Measurements from ENCODE around the gene C9orf57. TPM values are rescaled to one million over a fixed set of nuclear protein-coding genes. Genes with fewer than 3 reads are reported as not detected.

C9orf57 gene
- total RNA-seq, 2 experiments from 2014 or later, result not detected

DNA sequence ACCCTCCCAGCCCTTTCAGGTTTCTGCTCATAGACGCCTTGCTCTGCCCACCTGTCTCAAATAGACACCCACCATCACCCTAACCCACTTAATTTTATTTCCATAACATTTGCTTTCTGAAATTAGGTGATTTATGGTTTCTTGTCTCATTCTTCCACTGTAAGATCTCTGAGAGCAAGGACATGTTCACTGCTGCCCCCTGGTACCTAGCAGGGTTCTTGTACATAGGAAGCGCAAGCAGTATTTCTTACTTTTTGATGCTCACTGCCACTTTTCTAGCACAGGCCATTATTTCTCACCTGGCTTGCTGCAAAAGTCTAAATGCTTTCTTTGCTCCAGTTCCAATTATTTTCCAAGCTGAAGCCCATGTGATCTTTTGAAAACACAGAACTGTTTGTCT lies 16.8 kb downstream of the C9orf57 start:
- ATAC-seq (no peak), DNase-seq (no peak)
- Mint-ChIP-seq H3K27ac (no peak overlapping the region), H3K4me3 (no peak overlapping the region), H3K9me3 (ENCODE audit: insufficient read depth) (no peaks in the 10 kb centered on the region), H3K27me3 (ENCODE audit: low read depth) (peaks cover 10% of the 10 kb centered on the region), H3K36me3 (ENCODE audit: low read depth) (no peaks in the 10 kb centered on the region), H3K4me1 (ENCODE audit: low read depth) (peaks cover 2% of the 10 kb centered on the region)
- CTCF ChIA-PET, result no interaction called here
- POLR2A ChIA-PET, result no interaction called here

DNA sequence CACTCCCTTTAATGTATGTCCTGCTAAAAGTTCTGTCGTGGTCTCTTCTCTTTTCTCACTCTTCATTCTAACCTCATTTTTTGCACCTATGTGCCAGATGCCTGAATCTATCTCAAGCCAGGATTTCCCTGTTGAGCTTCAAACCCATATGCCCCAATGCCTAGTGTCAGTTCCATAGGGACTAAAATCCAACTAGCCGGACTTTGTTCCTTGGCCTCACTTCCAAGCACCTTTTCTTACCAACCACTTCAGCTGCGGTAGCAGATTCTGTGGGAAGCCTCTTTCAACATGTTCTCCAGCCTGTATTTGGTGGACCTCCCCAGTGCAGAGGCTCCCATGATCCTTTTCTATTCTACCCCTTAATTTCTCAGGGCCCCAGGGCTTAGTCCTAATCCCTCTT lies 17.5 kb downstream of the C9orf57 start:
- H3K4me1 Mint-ChIP-seq (ENCODE audit: low read depth), result peaks cover 2% of the 10 kb centered on the region
- H3K4me3 Mint-ChIP-seq, result no peak overlapping the region
- peaks cover 10% of the 10 kb centered on the region for H3K27me3 Mint-ChIP-seq (ENCODE audit: low read depth)
- POLR2A ChIA-PET, result no interaction called here
- ATAC-seq (no peak), DNase-seq (no peak)
- no peaks in the 10 kb centered on the region for H3K9me3 Mint-ChIP-seq (ENCODE audit: insufficient read depth)
- H3K27ac Mint-ChIP-seq, result no peak overlapping the region
- no peaks in the 10 kb centered on the region for H3K36me3 Mint-ChIP-seq (ENCODE audit: low read depth)
- CTCF ChIA-PET, result no interaction called here

DNA sequence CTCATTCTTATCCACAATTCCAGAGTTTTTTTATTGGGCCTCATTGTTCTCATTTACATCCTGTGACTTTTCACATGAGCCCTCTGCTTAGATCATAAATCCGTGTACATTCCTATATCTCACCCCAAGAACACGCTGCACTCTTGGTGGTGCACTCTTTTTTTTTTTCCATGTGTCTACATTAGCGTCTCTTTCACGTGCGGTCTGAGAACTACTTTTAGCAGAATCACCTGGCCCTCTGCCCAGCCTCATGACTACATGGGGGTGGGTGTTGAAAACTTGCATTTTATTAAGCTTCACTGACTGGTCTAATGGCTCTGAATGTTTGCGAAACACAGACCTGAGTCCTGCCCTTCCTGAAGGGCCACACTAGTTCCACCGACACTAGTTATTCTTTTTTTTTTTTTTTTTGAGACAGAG lies 18.6 kb downstream of the C9orf57 start:
- ATAC-seq (no peak), DNase-seq (no peak)
- POLR2A ChIA-PET, result no interaction called here
- H3K4me3 Mint-ChIP-seq, result no peak overlapping the region
- no peaks in the 10 kb centered on the region for H3K36me3 Mint-ChIP-seq (ENCODE audit: low read depth)
- no peak overlapping the region for H3K27ac Mint-ChIP-seq
- peaks cover 10% of the 10 kb centered on the region for H3K27me3 Mint-ChIP-seq (ENCODE audit: low read depth)
- no peaks in the 10 kb centered on the region for H3K9me3 Mint-ChIP-seq (ENCODE audit: insufficient read depth)
- H3K4me1 Mint-ChIP-seq (ENCODE audit: low read depth), result peaks cover 2% of the 10 kb centered on the region
- CTCF ChIA-PET, result interaction anchor here (0.5 to 1.3 kb wide), 2 partner anchors 10 to 16 kb away, joined by 3 to 4 read pairs; no protein-coding TSS in a partner anchor

DNA sequence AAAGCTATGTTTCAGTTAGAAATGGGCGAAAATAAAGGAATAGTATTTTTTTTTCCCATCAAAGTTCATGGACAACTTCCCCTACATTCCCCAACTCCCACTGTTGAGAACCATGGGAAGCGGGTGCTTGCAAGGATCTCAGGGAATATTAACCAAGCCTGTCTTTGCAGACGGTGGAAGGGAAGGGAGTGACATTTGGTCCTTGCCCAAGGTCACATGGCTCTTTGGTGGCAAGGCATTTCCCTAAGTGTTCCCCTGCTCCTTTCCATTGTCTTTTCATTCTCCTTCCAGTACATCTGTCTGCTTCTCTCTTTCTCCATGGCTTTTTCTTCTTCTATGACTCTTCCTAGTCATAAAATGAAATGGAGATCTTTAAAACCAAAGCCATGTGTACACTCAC lies 19.0 kb downstream of the C9orf57 start:
- H3K4me3 Mint-ChIP-seq, result no peak overlapping the region
- DNase-seq (no peak), ATAC-seq (no peak)
- CTCF ChIA-PET, result interaction anchor here (0.5 to 1.3 kb wide), 2 partner anchors 10 to 16 kb away, joined by 3 to 4 read pairs; no protein-coding TSS in a partner anchor
- H3K36me3 Mint-ChIP-seq (ENCODE audit: low read depth), result no peaks in the 10 kb centered on the region
- POLR2A ChIA-PET, result no interaction called here
- H3K9me3 Mint-ChIP-seq (ENCODE audit: insufficient read depth), result no peaks in the 10 kb centered on the region
- peaks cover 10% of the 10 kb centered on the region for H3K27me3 Mint-ChIP-seq (ENCODE audit: low read depth)
- no peak overlapping the region for H3K27ac Mint-ChIP-seq
- peaks cover 2% of the 10 kb centered on the region for H3K4me1 Mint-ChIP-seq (ENCODE audit: low read depth)

DNA sequence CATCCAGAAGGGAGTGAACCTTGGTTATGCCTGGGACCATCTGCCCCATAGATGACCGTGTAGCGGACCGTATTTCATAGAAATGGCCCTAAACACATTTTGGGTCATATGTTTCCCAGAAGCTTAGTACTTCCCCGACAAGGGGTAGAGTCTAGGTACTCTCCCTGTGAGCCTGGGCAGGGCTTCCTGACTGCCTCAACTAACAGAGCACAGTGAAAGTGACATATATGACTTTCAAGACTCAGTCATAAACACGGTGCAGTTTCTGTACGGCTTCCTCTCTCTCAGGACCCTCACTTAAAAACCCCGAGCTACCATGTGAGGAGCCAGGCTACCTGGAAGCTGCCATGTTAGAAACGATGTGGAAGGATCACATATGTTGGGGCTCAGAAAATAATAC lies 20.9 kb downstream of the C9orf57 start:
- ChIA-PET POLR2A (no interaction called here), CTCF (interaction anchor here (0.6 to 3.3 kb wide), 41 partner anchors 8 to 1169 kb away, joined by 3 to 95 read pairs (median 4); partner anchors contain the start of genes ABHD17B, C9orf85 and CEMIP2)
- ATAC-seq, result no peak
- no peaks in the 10 kb centered on the region for H3K36me3 Mint-ChIP-seq (ENCODE audit: low read depth)
- no peaks in the 10 kb centered on the region for H3K9me3 Mint-ChIP-seq (ENCODE audit: insufficient read depth)
- DNase-seq, result no peak
- no peak overlapping the region for H3K27ac Mint-ChIP-seq
- H3K4me1 Mint-ChIP-seq (ENCODE audit: low read depth), result peaks cover 2% of the 10 kb centered on the region
- H3K4me3 Mint-ChIP-seq, result no peak overlapping the region
- H3K27me3 Mint-ChIP-seq (ENCODE audit: low read depth), result peaks cover 12% of the 10 kb centered on the region

DNA sequence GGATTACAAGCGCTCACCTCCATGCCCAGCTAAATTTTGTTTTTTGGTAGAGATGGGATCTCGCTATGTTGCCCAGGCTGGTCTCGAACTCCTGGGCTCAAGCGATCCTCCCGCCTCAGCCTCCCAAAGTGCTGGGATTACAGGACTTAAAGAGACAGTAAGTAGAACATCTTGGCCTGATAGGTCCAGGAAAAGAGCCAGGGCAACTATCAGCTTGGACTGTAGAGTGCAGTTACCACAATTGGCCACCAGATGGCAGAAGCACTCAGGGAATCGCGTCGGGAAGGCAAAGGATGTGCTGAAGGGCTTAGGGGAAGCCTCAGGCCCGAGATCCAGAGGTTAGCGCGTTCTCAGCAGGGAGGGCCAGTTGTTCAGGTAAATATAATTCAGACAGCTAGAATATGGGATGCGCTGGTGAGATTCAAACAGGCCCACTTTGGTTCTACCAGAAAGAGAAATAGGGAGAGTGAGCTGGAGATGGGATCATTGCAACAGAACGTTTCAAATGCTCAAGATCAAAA lies 21.5 kb downstream of the C9orf57 start:
- DNase-seq (peak; percentile 72), ATAC-seq (peak; percentile 76)
- Mint-ChIP-seq H3K4me3 (no peak overlapping the region), H3K9me3 (ENCODE audit: insufficient read depth) (no peaks in the 10 kb centered on the region), H3K4me1 (ENCODE audit: low read depth) (peaks cover 2% of the 10 kb centered on the region), H3K36me3 (ENCODE audit: low read depth) (no peaks in the 10 kb centered on the region), H3K27me3 (ENCODE audit: low read depth) (peaks cover 12% of the 10 kb centered on the region), H3K27ac (no peak overlapping the region)
- ChIA-PET CTCF (interaction anchor here (0.6 to 3.3 kb wide), 48 partner anchors 8 to 1169 kb away, joined by 3 to 95 read pairs (median 3); partner anchors contain the start of genes ABHD17B, C9orf85 and CEMIP2), POLR2A (no interaction called here)

DNA sequence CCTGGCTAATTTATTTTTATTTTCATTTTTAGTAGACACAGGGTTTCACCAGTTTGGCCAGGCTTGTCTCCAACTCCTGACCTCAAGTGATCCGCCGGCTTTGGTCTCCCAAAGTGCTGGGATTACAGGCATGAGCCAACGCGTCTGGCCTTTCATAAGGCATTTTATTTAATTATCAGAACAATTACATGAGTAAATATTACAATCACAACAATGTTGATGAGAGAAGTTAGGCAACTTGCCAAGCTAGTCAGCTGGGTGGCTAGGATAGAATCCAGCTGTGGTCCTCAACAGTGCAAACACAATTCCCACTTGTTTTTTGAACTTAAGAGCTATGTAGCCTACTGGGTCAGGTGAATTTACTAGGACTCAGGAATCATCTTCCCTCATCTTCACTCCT lies 22.0 kb downstream of the C9orf57 start:
- Mint-ChIP-seq H3K27me3 (ENCODE audit: low read depth) (peaks cover 11% of the 10 kb centered on the region), H3K4me1 (ENCODE audit: low read depth) (peaks cover 2% of the 10 kb centered on the region), H3K27ac (no peak overlapping the region), H3K4me3 (no peak overlapping the region), H3K36me3 (ENCODE audit: low read depth) (no peaks in the 10 kb centered on the region), H3K9me3 (ENCODE audit: insufficient read depth) (no peaks in the 10 kb centered on the region)
- ChIA-PET CTCF (interaction anchor here (0.8 to 3.3 kb wide), 39 partner anchors 8 to 1052 kb away, joined by 3 to 95 read pairs (median 4); partner anchors contain the start of genes ABHD17B, C9orf85 and CEMIP2), POLR2A (no interaction called here)
- no peak for DNase-seq
- ATAC-seq, result no peak

DNA sequence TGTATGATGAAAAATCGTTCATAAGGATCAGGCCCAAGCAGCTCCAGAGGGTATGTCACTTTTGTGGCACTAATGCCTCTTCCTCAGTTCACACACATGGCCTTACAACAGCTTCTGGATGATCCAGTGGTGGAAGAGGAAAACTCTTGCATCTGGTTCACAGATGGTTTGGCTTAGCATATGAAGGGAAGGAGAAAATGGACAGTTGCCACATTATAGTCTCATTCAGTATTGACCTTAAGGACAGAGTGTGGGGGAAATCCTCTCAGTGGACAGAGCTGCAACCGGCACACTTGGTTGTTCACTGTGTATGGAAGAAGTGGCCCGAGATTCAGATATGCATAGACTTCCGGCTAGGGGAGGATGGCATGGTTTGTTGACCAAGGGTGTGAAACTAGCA lies 22.8 kb downstream of the C9orf57 start:
- peaks cover 6% of the 10 kb centered on the region for H3K27me3 Mint-ChIP-seq (ENCODE audit: low read depth)
- ChIA-PET CTCF (interaction anchor here (0.6 to 3.3 kb wide), 2 partner anchors 243 to 624 kb away, joined by 3 to 24 read pairs; no protein-coding TSS in a partner anchor), POLR2A (no interaction called here)
- no peaks in the 10 kb centered on the region for H3K36me3 Mint-ChIP-seq (ENCODE audit: low read depth)
- no peaks in the 10 kb centered on the region for H3K9me3 Mint-ChIP-seq (ENCODE audit: insufficient read depth)
- no peak overlapping the region for H3K27ac Mint-ChIP-seq
- no peak overlapping the region for H3K4me3 Mint-ChIP-seq
- no peak for ATAC-seq
- DNase-seq, result no peak
- H3K4me1 Mint-ChIP-seq (ENCODE audit: low read depth), result peaks cover 2% of the 10 kb centered on the region

DNA sequence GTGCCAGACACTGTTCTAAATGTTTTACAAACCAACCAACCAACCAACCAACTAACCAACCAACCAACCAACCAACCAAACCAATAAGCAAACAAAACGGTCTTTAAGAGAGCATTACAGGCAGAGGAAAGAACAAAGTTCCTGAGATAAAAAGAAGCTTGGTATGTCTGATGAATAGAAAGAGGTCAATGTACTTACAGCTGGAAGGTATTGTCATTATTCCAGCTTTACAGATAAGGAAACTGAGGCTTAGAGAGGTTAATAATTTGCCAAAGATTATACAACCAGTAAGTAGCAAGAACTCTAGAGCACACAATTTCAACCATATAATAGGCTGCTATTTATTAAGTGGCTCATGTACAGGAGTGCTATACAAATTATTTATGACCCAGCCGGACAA lies 29.6 kb downstream of the C9orf57 start:
- no peak for ATAC-seq
- Mint-ChIP-seq H3K4me1 (ENCODE audit: low read depth) (peaks cover 3% of the 10 kb centered on the region), H3K27me3 (ENCODE audit: low read depth) (peaks cover 5% of the 10 kb centered on the region), H3K27ac (no peak overlapping the region), H3K9me3 (ENCODE audit: insufficient read depth) (no peaks in the 10 kb centered on the region), H3K36me3 (ENCODE audit: low read depth) (no peaks in the 10 kb centered on the region), H3K4me3 (no peak overlapping the region)
- ChIA-PET CTCF (interaction anchor here (0.9 to 1.7 kb wide), 3 partner anchors 8 to 427 kb away, joined by 3 to 17 read pairs (median 3); no protein-coding TSS in a partner anchor), POLR2A (no interaction called here)
- DNase-seq, result no peak

DNA sequence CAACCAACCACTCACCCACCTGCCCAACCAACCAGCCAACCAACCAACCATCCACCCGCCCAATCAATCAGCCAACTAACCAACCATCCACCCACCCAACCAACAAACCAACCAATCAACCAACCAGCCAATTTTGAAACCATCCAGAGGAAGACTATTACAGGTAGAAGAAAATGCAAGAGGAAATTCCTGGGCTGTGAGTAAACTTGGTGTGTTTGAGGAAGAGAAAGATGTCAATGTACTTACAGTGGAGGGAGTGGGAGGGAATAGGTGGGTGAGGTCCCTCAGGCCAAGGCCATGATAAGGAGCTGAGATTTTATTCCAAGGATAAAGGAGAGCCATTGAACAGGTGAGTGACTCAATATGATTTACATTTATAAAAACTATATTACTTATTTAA lies 30.4 kb downstream of the C9orf57 start:
- Mint-ChIP-seq H3K27me3 (ENCODE audit: low read depth) (peaks cover 3% of the 10 kb centered on the region), H3K27ac (no peak overlapping the region), H3K4me3 (no peak overlapping the region), H3K4me1 (ENCODE audit: low read depth) (peaks cover 7% of the 10 kb centered on the region), H3K9me3 (ENCODE audit: insufficient read depth) (no peaks in the 10 kb centered on the region), H3K36me3 (ENCODE audit: low read depth) (no peaks in the 10 kb centered on the region)
- POLR2A ChIA-PET, result no interaction called here
- ATAC-seq (no peak), DNase-seq (no peak)
- CTCF ChIA-PET, result interaction anchor here (0.9 to 1.7 kb wide), 3 partner anchors 9 to 426 kb away, joined by 3 to 17 read pairs (median 3); no protein-coding TSS in a partner anchor

DNA sequence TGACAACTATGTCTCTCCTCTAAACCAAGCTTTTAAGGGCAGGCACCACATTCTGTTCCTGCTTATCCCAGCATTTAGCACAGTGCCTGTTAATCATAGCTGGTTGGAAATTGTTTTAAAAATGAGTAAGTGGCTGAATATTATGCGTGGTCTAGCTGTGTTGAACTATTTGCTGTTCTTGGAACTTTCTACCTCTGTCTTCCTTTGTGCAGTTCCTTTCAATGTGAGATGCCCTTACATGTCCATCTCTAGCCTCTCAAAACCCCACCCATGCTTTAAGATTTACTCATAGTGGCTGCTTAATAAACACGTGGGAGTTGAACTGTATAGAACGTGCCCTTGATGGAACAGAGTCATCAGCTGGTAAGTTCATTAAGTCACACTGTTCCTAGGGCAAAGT lies 34.5 kb downstream of the C9orf57 start:
- H3K27ac Mint-ChIP-seq, result no peak overlapping the region
- CTCF ChIA-PET, result interaction anchor here (0.9 to 7.5 kb wide), 26 partner anchors 9 to 796 kb away, joined by 3 to 163 read pairs (median 5); partner anchors contain the start of genes ABHD17B, C9orf85 and CEMIP2
- no peaks in the 10 kb centered on the region for H3K36me3 Mint-ChIP-seq (ENCODE audit: low read depth)
- peaks cover 3% of the 10 kb centered on the region for H3K27me3 Mint-ChIP-seq (ENCODE audit: low read depth)
- ATAC-seq, result no peak
- peaks cover 7% of the 10 kb centered on the region for H3K4me1 Mint-ChIP-seq (ENCODE audit: low read depth)
- DNase-seq, result no peak
- H3K4me3 Mint-ChIP-seq, result no peak overlapping the region
- POLR2A ChIA-PET, result interaction anchor here (0.8 kb wide), 1 partner anchor 115 kb away, joined by 3 read pairs; the partner anchor contains the start of genes ABHD17B and C9orf85
- H3K9me3 Mint-ChIP-seq (ENCODE audit: insufficient read depth), result no peaks in the 10 kb centered on the region

DNA sequence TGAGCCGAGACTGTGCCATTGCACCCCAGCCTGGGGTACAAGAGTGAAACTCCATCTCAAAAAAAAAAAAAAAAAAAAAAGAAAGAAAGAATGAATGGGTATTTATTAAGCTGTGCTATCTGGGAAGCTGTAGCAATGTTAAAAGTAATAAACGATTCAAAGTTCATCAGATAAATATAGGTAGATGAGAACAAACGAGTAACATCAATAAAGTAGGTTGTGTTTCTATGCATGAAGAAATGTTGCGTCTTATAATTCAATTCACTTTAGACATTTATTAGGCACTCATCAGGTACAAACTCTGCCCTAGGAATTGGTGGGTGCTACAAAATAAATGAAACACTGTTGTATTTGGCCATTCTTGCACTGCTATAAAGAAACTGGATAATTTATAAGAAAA lies 36.8 kb downstream of the C9orf57 start:
- peaks cover 7% of the 10 kb centered on the region for H3K4me1 Mint-ChIP-seq (ENCODE audit: low read depth)
- no peaks in the 10 kb centered on the region for H3K9me3 Mint-ChIP-seq (ENCODE audit: insufficient read depth)
- H3K4me3 Mint-ChIP-seq, result no peak overlapping the region
- ATAC-seq (no peak), DNase-seq (no peak)
- H3K27ac Mint-ChIP-seq, result no peak overlapping the region
- H3K36me3 Mint-ChIP-seq (ENCODE audit: low read depth), result no peaks in the 10 kb centered on the region
- CTCF ChIA-PET, result interaction anchor here (1.3 to 7.5 kb wide), 10 partner anchors 10 to 999 kb away, joined by 3 to 163 read pairs (median 8); no protein-coding TSS in a partner anchor
- no peaks in the 10 kb centered on the region for H3K27me3 Mint-ChIP-seq (ENCODE audit: low read depth)
- POLR2A ChIA-PET, result interaction anchor here (0.8 to 1.3 kb wide), 2 partner anchors 113 to 219 kb away, joined by 5 to 6 read pairs; partner anchors contain the start of genes ABHD17B and C9orf85

Measured in activated CD8-positive, alpha-beta T cell treated with anti-CD3 and anti-CD28 coated beads, Interleukin-2, amount 10 ng/mL, durations not matched to agents 7 days and 5 days (primary cell).